Lower lobe of right lung (tissue), 2 donors: Measurements from ENCODE around the gene PXN. TPM values are rescaled to one million over a fixed set of nuclear protein-coding genes. Genes with fewer than 3 reads are reported as not detected.

ENCODE experiments used
- ATAC-seq, 2 donors: fragments of 200-7000 bp; cut with Tn5 transposase; one replicate each; pipeline ENCODE4 v1.9.1; 2020 to 2022; ENCODE audit warnings: mild to moderate bottlenecking in 2 of 2, moderate library complexity in 2 of 2
- DNase-seq: peaks from one replicate; pipeline ENCODE4 v3.0.0-alpha.2; 2020
- H3K27ac ChIP-seq: fragments of 200-600 bp; one replicate; pipeline ENCODE4 v1.8.0; 2022
- H3K27me3 ChIP-seq: fragments of 200-600 bp; one replicate; pipeline ENCODE4 v1.8.0; 2022; ENCODE audit warnings: low read depth
- H3K36me3 ChIP-seq: fragments of 200-600 bp; one replicate; pipeline ENCODE4 v1.8.0; 2022; ENCODE audit warnings: mild to moderate bottlenecking
- H3K4me1 ChIP-seq: fragments of 200-600 bp; one replicate; pipeline ENCODE4 v1.8.0; 2022
- H3K4me3 ChIP-seq: fragments of 200-600 bp; one replicate; pipeline ENCODE4 v1.8.0; 2022; ENCODE audit warnings: mild to moderate bottlenecking
- H3K9me3 ChIP-seq: fragments of 200-600 bp; one replicate; pipeline ENCODE4 v1.8.0; 2022
- CTCF ChIP-seq: fragments of 200-600 bp; IDR thresholded peaks from one replicate; pipeline ENCODE4 v1.8.0; 2022; ENCODE audit warnings: antibody characterized with exemption, mild to moderate bottlenecking
- intact Hi-C: fragments of 100-400 bp; cut with DNase I; formaldehyde crosslinking; loops from one replicate; pipeline ENCODE4 v1.11.0; 2022
- total RNA-seq: library from RNA; stranded (reverse); fragmentation: NEBNext Ultra II Directional; extraction: Animal tissue kit (Norgen Biotek cat#: 25700); gene quantifications from one replicate; pipeline ENCODE4 v1.2.1, GENCODE V29; 2021
- donor health status: DM: no; HTN: yes; CAD: no; lungs with severe emphysema.

PXN gene
- total RNA-seq, 1 donor from 2014 or later = 105 TPM

- TF ChIP-seq CTCF = no peak
- ATAC-seq (peak; percentile 15 to 42), DNase-seq (peak; percentile 57)
- Histone ChIP-seq H3K4me1 (peaks cover 11% of the 10 kb centered on the region), H3K4me3 (peak overlapping the region; percentile 61), H3K27me3 (no peaks in the 10 kb centered on the region), H3K27ac (peak overlapping the region; percentile 100), H3K9me3 (no peaks in the 10 kb centered on the region), H3K36me3 (no peaks in the 10 kb centered on the region)
- intact Hi-C loops = no loop called here
These were observed 25.2 kb upstream of the PXN start for GRCh38 chr12:120290609-120291305.

- H3K27ac ChIP-seq = no peak overlapping the region
- no peak for TF ChIP-seq CTCF
These were observed 22.0 kb upstream of the PXN start for GRCh38 chr12:120287491-120287890.

GRCh38 chr12:120286768-120287490, 21.4 kb upstream of the PXN start:
- no peak for DNase-seq
- TF ChIP-seq CTCF = no peak
- H3K9me3 ChIP-seq = no peaks in the 10 kb centered on the region
- H3K36me3 ChIP-seq = no peaks in the 10 kb centered on the region
- no peak for ATAC-seq
- no peaks in the 10 kb centered on the region for H3K27me3 ChIP-seq
- no peak overlapping the region for H3K4me3 ChIP-seq
- H3K27ac ChIP-seq = no peak overlapping the region
- intact Hi-C loops = no loop called here
- peaks cover 7% of the 10 kb centered on the region for H3K4me1 ChIP-seq

More at GRCh38 chr12:120287491-120287890, 22.0 kb upstream of the PXN start:
- Histone ChIP-seq H3K27me3 (no peaks in the 10 kb centered on the region), H3K4me1 (peaks cover 7% of the 10 kb centered on the region), H3K36me3 (no peaks in the 10 kb centered on the region), H3K9me3 (no peaks in the 10 kb centered on the region), H3K4me3 (no peak overlapping the region)
- intact Hi-C loops = no loop called here
- DNase-seq = no peak
- no peak for ATAC-seq

- H3K9me3 ChIP-seq = no peaks in the 10 kb centered on the region
- intact Hi-C loops = no loop called here
- no peaks in the 10 kb centered on the region for H3K27me3 ChIP-seq
- no peak for TF ChIP-seq CTCF
- no peak overlapping the region for H3K4me3 ChIP-seq
- H3K36me3 ChIP-seq = no peaks in the 10 kb centered on the region
- DNase-seq (no peak), ATAC-seq (no peak)
- no peak overlapping the region for H3K27ac ChIP-seq
- no peaks in the 10 kb centered on the region for H3K4me1 ChIP-seq
These were observed 18.9 kb upstream of the PXN start for GRCh38 chr12:120284381-120284780.

GRCh38 chr12:120283318-120283717, 17.8 kb upstream of the PXN start:
- DNase-seq (no peak), ATAC-seq (peak; percentile 78 to 84)
- H3K27ac ChIP-seq = no peak overlapping the region
- intact Hi-C loops = no loop called here
- no peaks in the 10 kb centered on the region for H3K4me1 ChIP-seq
- no peaks in the 10 kb centered on the region for H3K27me3 ChIP-seq
- no peak for TF ChIP-seq CTCF
- no peaks in the 10 kb centered on the region for H3K36me3 ChIP-seq
- no peak overlapping the region for H3K4me3 ChIP-seq
- no peaks in the 10 kb centered on the region for H3K9me3 ChIP-seq
